Breast epithelium (tissue), 4 donors: ENCODE data around the gene PDCD1. TPM values are rescaled to one million over a fixed set of nuclear protein-coding genes. Genes with fewer than 3 reads are reported as not detected.

Experiments
- DNase-seq, 2 donors: peaks; one replicate each; pipeline ENCODE4 v3.0.0-alpha.2; 2019; ENCODE audit warnings: low spot score in 2 of 2
- H3K27ac ChIP-seq, 2 donors: fragments of 200-600 bp; sonication (generic) in 1 of 2; one replicate each; pipeline ENCODE4 v1.5.1; 2016 to 2019; ENCODE audit warnings: mild to moderate bottlenecking in 1 of 2
- H3K27me3 ChIP-seq, 2 donors: fragments of 200-600 bp; sonication (generic) in 1 of 2; one replicate each; pipeline versions ENCODE4 v1.5.1 to v1.6.0; 2017 to 2019; ENCODE audit warnings: control low read depth in 1 of 2, mild to moderate bottlenecking in 1 of 2
- H3K36me3 ChIP-seq: fragments of 200-600 bp; one replicate; pipeline ENCODE4 v1.5.1; 2019
- H3K4me1 ChIP-seq, 2 donors: fragments of 200-600 bp; sonication (generic); one replicate each; pipeline ENCODE4 v1.5.1; 2016 to 2019; ENCODE audit warnings: control low read depth in 1 of 2
- H3K4me3 ChIP-seq, 3 donors: fragments of 200-600 bp; sonication (generic); 1 replicate in 2 of 3; 2 replicates in 1 of 3; pipeline ENCODE4 v1.5.1; 2016 to 2019; ENCODE audit warnings: mild to moderate bottlenecking in 3 of 3, moderate library complexity in 2 of 3
- H3K9me3 ChIP-seq, 2 donors: fragments of 200-600 bp; sonication (generic) in 1 of 2; one replicate each; pipeline ENCODE4 v1.5.1; 2016 to 2019; ENCODE audit warnings: control low read depth in 1 of 2
- CTCF ChIP-seq, 3 donors: fragments of 450-650 bp; IDR thresholded peaks; one replicate each; pipeline ENCODE4 v1.5.1; 2016 to 2017; ENCODE audit warnings: antibody characterized with exemption in 3 of 3, mild to moderate bottlenecking in 3 of 3, moderate library complexity in 3 of 3
- POLR2A ChIP-seq: fragments of 450-650 bp; IDR thresholded peaks from one replicate; pipeline ENCODE4 v1.6.1; 2016; ENCODE audit warnings: antibody characterized with exemption, mild to moderate bottlenecking, moderate library complexity
- POLR2AphosphoS5 ChIP-seq, 3 donors: sonication (generic); formaldehyde crosslinking; IDR thresholded peaks; one replicate each; pipeline ENCODE4 v1.6.1; 2017; ENCODE audit warnings: antibody characterized with exemption in 3 of 3
- intact Hi-C: fragments of 100-400 bp; cut with DNase I; formaldehyde crosslinking; loops from one replicate; pipeline ENCODE4 v1.15.1; 2023; ENCODE audit warnings: low total_unique reads
- total RNA-seq, 3 donors: library from RNA; depleted of rRNA; stranded (reverse); fragments of >200 nt; gene quantifications; one replicate each; pipeline ENCODE4 v1.1.0, GENCODE V29; 2016

Gene PDCD1
- total RNA-seq, 3 donors from 2014 or later, result 0.16 to 0.88 (median 0.33) TPM

GRCh38 chr2:241904791-241905710 lies 46.4 kb upstream of the PDCD1 start:
- Histone ChIP-seq H3K4me3 (no peak overlapping the region), H3K4me1 (peaks cover 0 to 8% of the 10 kb centered on the region in 2 donors), H3K9me3 (no peaks in the 10 kb centered on the region), H3K36me3 (no peaks in the 10 kb centered on the region), H3K27ac (no peak overlapping the region), H3K27me3 (no peaks in the 10 kb centered on the region)
- DNase-seq, result peak in 1 of 2 donors; percentile 31
- intact Hi-C loops, result no loop called here
- TF ChIP-seq POLR2A (no peak), CTCF (IDR thresholded peaks at IDR 0.05) (no peak)

- H3K4me1 ChIP-seq, result peaks cover 0 to 8% of the 10 kb centered on the region in 2 donors
- H3K4me3 ChIP-seq, result no peak overlapping the region
- no peaks in the 10 kb centered on the region for H3K9me3 ChIP-seq
- DNase-seq, result peak in 1 of 2 donors; percentile 20
- TF ChIP-seq POLR2AphosphoS5 (IDR thresholded peaks at IDR 0.05) (no peak), POLR2A (no peak), CTCF (IDR thresholded peaks at IDR 0.05) (no peak)
- H3K27me3 ChIP-seq, result no peaks in the 10 kb centered on the region
- no peak overlapping the region for H3K27ac ChIP-seq
- intact Hi-C loops, result no loop called here
- H3K36me3 ChIP-seq, result no peaks in the 10 kb centered on the region
These were observed 45.5 kb upstream of the PDCD1 start for GRCh38 chr2:241904011-241904718.

- Histone ChIP-seq H3K9me3 (no peaks in the 10 kb centered on the region), H3K4me1 (peaks cover 0 to 8% of the 10 kb centered on the region in 2 donors), H3K27ac (no peak overlapping the region), H3K36me3 (no peaks in the 10 kb centered on the region), H3K27me3 (no peaks in the 10 kb centered on the region), H3K4me3 (no peak overlapping the region)
- no peak for TF ChIP-seq POLR2A
- no peak for TF ChIP-seq CTCF (IDR thresholded peaks at IDR 0.05)
- no peak for TF ChIP-seq POLR2AphosphoS5 (IDR thresholded peaks at IDR 0.05)
- intact Hi-C loops, result no loop called here
- peak in 1 of 2 donors; percentile 39 for DNase-seq
These were observed 44.7 kb upstream of the PDCD1 start for GRCh38 chr2:241903121-241904010.

DNA sequence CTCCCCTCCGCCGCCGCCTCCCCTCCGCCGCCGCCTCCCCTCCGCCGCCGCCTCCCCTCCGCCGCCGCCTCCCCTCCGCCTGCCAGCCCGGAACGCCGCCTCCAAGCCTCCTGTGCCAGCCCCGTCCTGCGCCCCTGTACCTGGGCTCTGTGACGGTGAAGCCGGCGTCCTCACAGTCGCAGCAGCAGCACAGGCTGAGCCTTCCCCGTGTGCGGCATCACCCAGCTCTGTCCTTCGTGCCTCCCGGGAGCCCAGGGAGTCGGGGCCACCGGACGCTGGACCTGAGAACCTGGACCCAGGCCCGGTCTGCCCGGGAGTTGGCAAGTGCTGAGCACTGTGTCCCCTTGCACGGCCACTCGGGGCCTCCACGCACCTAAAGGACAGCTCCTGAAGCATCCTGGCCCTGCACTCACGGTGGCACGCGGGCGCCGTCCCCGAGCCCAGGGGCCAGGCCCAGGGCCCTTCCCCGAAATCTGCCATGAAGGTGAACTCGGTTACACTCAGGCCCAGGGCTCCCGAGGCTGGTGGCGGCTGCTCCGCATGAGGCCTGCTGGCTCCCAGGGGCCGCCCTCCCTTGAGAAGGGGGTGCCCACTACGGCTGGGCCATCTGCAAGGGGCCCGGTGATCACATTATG lies 43.8 kb upstream of the PDCD1 start:
- intact Hi-C loops, result no loop called here
- no peak overlapping the region for H3K27ac ChIP-seq

More for the DNA sequence above, 43.8 kb upstream of the PDCD1 start:
- DNase-seq, result peak in 1 of 2 donors; percentile 50
- H3K27me3 ChIP-seq, result no peaks in the 10 kb centered on the region
- H3K4me3 ChIP-seq, result peak overlapping the region in 2 of 3 donors; percentile 46 to 53
- peaks cover 0 to 8% of the 10 kb centered on the region in 2 donors for H3K4me1 ChIP-seq
- no peaks in the 10 kb centered on the region for H3K36me3 ChIP-seq
- no peaks in the 10 kb centered on the region for H3K9me3 ChIP-seq
- TF ChIP-seq POLR2A (no peak), POLR2AphosphoS5 (IDR thresholded peaks at IDR 0.05) (no peak), CTCF (IDR thresholded peaks at IDR 0.05) (no peak)
